SK-N-SH treated with all-trans-retinoic acid at 6 μM for 48 hours (cell line): ENCODE measurements around the gene ABCF2.

ENCODE experiments used
- ATAC-seq: fragments of 200-7000 bp; cut with Tn5 transposase; 3 replicates; pipeline ENCODE4 v1.9.1; 2020; ENCODE audit warnings: mild to moderate bottlenecking, moderate library complexity
- ARNTL ChIP-seq: fragments of 450-650 bp; formaldehyde crosslinking; IDR thresholded peaks from 2 replicates; pipeline ENCODE4 v1.5.0; 2020; ENCODE audit warnings: low read depth, mild to moderate bottlenecking, moderate library complexity, borderline replicate concordance
- BACH2 ChIP-seq: fragments of 250-450 bp; sonication (Bioruptor Pico); IDR thresholded peaks from 2 replicates; pipeline ENCODE4 v1.9.0; 2021; ENCODE audit warnings: mild to moderate bottlenecking, borderline replicate concordance
- CSDC2 ChIP-seq: fragments of 250-450 bp; sonication (Bioruptor Pico); IDR thresholded peaks from 2 replicates; pipeline ENCODE4 v1.5.0; 2020; ENCODE audit warnings: mild to moderate bottlenecking, moderate library complexity
- GLIS3 ChIP-seq: fragments of 250-450 bp; sonication (Bioruptor Pico); IDR thresholded peaks from 2 replicates; pipeline ENCODE4 v1.5.0; 2020; ENCODE audit warnings: mild to moderate bottlenecking, moderate library complexity
- ISL1 ChIP-seq: fragments of 250-450 bp; sonication (Bioruptor Pico); IDR thresholded peaks from 2 replicates; pipeline ENCODE4 v2.1.2; 2022; ENCODE audit warnings: mild to moderate bottlenecking, moderate library complexity
- OSR1 ChIP-seq: fragments of 250-450 bp; sonication (Bioruptor Pico); IDR thresholded peaks from 2 replicates; pipeline ENCODE4 v1.8.0; 2022; ENCODE audit warnings: moderate library complexity, mild to moderate bottlenecking, inconsistent platforms
- RARB ChIP-seq: fragments of 250-450 bp; sonication (Bioruptor Pico); IDR thresholded peaks from 2 replicates; pipeline ENCODE4 v1.8.0; 2021; ENCODE audit warnings: mild to moderate bottlenecking, moderate library complexity
- SNAI2 ChIP-seq: fragments of 250-450 bp; sonication (Bioruptor Pico); IDR thresholded peaks from 2 replicates; pipeline ENCODE4 v1.5.0; 2020; ENCODE audit warnings: mild to moderate bottlenecking, moderate library complexity
- TOX ChIP-seq: fragments of 250-450 bp; sonication (Bioruptor Pico); IDR thresholded peaks from 2 replicates; pipeline ENCODE4 v1.8.0; 2021; ENCODE audit warnings: mild to moderate bottlenecking, moderate library complexity, borderline replicate concordance
- ZC3H10 ChIP-seq: fragments of 250-450 bp; sonication (Bioruptor Pico); IDR thresholded peaks from 2 replicates; pipeline ENCODE4 v1.5.1; 2021; ENCODE audit warnings: mild to moderate bottlenecking, moderate library complexity
- ZNF565 ChIP-seq: fragments of 450-650 bp; formaldehyde crosslinking; conservative IDR thresholded peaks from 2 replicates; pipeline ENCODE4 v1.5.0; 2020; ENCODE audit warnings: low read depth, mild to moderate bottlenecking, moderate library complexity
- ZNF70 ChIP-seq: fragments of 450-650 bp; formaldehyde crosslinking; IDR thresholded peaks from 2 replicates; pipeline ENCODE4 v1.5.0; 2020; ENCODE audit warnings: mild to moderate bottlenecking, moderate library complexity
- ZNF8 ChIP-seq: fragments of 450-650 bp; formaldehyde crosslinking; IDR thresholded peaks from 2 replicates; pipeline ENCODE4 v1.5.0; 2020; ENCODE audit warnings: mild to moderate bottlenecking, moderate library complexity
- TF ChIP-seq, protein P1 (sequence below): fragments of 250-450 bp; sonication (Bioruptor Pico); IDR thresholded peaks from 2 replicates; pipeline ENCODE4 v1.5.1; 2020; ENCODE audit warnings: low read depth, mild to moderate bottlenecking, moderate library complexity

ABCF2 gene

DNA sequence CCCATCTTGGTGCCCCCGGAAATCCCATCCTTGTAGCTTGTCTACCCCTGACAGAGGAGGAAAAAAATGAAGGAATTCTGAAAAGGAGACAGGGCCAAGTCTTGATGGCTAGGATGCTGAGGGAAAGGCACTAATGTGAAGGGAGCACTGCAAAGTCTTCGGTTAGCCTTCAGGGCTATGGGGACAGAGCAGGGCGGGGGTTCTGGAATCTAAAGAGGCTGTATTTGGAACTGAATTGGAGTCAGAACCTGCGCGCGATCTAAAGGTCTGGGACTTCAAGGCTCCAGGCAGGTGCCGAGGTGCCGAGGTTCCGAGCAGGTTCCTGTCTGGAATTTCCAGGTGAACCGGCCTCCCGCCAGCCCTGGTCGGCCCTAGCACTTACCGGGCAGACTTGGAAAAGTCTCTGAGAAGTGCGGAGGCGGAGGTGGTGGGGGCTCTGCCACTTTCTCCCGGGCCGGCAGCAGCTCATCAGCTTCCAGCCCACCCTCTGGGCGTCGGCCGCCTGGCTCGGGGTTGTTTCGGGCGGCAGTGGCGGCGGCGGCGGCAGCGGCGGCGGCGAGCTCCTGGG, 60.3 kb downstream of the ABCF2 start:
- ATAC-seq: no peak; the same call in 2 of the 3 replicates
- TF ChIP-seq, protein P1, sequence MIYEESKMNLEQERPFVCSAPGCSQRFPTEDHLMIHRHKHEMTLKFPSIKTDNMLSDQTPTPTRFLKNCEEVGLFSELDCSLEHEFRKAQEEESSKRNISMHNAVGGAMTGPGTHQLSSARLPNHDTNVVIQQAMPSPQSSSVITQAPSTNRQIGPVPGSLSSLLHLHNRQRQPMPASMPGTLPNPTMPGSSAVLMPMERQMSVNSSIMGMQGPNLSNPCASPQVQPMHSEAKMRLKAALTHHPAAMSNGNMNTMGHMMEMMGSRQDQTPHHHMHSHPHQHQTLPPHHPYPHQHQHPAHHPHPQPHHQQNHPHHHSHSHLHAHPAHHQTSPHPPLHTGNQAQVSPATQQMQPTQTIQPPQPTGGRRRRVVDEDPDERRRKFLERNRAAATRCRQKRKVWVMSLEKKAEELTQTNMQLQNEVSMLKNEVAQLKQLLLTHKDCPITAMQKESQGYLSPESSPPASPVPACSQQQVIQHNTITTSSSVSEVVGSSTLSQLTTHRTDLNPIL: no peak
- no peak for TF ChIP-seq ISL1 (CRISPR knock-in tag)
- TF ChIP-seq RARB (CRISPR knock-in tag): no peak
- TF ChIP-seq ZC3H10: no peak
- no peak for TF ChIP-seq OSR1 (CRISPR knock-in tag)
- no peak for TF ChIP-seq GLIS3 (CRISPR knock-in tag)
- TF ChIP-seq ZNF70 (CRISPR knock-in tag): no peak
- TF ChIP-seq BACH2: no peak
- no peak for TF ChIP-seq CSDC2
- TF ChIP-seq TOX (CRISPR knock-in tag): no peak
- no peak for TF ChIP-seq ZNF8 (CRISPR knock-in tag)
- TF ChIP-seq SNAI2 (CRISPR knock-in tag): no peak
- no peak for TF ChIP-seq ZNF565
- no peak for TF ChIP-seq ARNTL (CRISPR knock-in tag)
